HUDEP-2 (cell line): Measurements from ENCODE around the gene OBP2B.
"Not testable (repeated sequence)": the region's sequence is repeated elsewhere in the genome, so short reads cannot be mapped to it uniquely, and the experiment has no call there.

ENCODE experiments used
- DNase-seq, 76 experiments: peaks; one replicate each; lab custom pipeline; 2025; ENCODE audit not compliant: unreplicated experiment in 76 of 76; lab: John Stamatoyannopoulos, UW

The OBP2B gene

GRCh38 chr9:133223159-133223756 lies 14.2 kb upstream of the OBP2B start:
- not testable (repeated sequence) for DNase-seq

GRCh38 chr9:133221994-133222393 lies 12.9 kb upstream of the OBP2B start:
- DNase-seq = not testable (repeated sequence)

DNA sequence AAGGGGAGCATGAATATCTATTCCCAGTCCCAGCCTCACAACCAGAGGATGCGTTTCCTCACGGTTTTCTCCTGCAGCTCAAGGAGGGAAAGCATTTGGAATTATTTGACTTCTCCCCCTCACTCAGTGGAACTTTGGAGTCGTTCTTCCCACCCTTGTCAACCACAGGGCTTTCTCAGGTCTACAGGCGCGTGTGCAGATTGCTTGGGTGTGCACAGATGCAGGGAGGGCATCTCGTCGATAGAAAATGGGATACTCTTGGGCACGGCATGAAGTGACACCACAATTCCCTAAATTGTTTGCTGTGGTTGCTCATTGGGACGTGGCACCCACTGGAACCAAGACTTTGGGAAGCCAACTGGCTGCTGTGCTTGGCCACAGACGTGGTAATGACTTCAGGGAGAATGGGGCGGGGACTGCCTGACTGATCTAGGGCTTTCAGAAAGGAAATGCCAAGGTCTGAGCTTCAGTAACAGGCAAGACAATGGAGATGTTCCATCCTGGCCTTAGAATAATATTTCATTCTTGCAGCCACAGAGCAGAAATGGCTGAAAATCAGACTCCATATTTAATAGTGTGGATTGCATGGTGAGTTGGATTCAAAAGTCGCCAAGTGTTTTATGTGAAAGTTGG lies 12.2 kb upstream of the OBP2B start:
- DNase-seq = no peak

- not testable (repeated sequence) for DNase-seq
Measured at GRCh38 chr9:133218049-133218975, 9.3 kb upstream of the OBP2B start.

- DNase-seq = not testable (repeated sequence)
Measured at GRCh38 chr9:133217333-133217988, 8.4 kb upstream of the OBP2B start.

- DNase-seq = not testable (repeated sequence)
Measured at GRCh38 chr9:133214276-133214675, 5.2 kb upstream of the OBP2B start.

GRCh38 chr9:133210609-133211008 lies 1.6 kb upstream of the OBP2B start:
- no peak for DNase-seq

GRCh38 chr9:133210202-133210532 lies 1.1 kb upstream of the OBP2B start:
- DNase-seq = no peak

DNA sequence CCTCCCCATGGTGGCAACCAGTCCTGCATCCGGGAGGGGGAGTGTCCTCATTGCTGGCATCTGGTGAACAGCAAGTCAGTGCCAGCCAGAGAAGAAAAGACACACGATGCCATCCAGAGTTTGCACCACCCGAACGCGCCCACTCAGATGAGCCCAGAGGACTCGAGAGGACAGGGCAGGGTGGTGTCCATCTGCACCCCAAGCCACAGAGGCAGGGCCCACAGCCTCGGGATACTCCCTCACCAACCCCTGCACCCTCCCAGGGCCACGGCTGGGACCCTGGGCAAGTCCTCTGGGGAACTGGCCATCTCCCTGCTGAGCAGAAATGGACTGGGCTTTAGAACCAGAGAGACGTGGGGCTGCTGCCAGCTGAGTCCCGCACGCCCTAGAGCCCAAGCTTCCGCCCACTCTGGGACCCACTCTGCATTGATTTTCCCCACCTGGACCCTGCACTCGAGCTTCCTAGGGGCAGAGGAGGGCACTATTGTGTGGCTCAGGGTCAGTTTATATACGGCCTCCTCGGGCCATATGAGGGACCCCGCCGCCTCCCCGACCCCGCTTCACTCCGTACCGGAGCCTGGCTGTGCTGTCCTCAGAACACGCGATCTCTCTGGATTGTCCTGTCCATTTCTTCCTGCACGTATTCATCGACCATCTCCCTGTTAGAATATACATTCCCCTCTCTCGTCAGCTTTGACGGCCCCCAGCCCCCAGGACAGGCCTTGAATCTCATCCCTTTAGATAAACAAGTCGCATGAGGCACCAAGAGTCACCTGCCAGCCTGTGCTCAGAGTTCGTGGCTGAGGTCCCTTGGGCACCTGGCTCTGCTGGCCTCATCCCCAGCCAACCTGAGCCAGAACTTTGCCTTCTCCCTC lies 514 bp upstream of the OBP2B start:
- not testable (repeated sequence) for DNase-seq

DNA sequence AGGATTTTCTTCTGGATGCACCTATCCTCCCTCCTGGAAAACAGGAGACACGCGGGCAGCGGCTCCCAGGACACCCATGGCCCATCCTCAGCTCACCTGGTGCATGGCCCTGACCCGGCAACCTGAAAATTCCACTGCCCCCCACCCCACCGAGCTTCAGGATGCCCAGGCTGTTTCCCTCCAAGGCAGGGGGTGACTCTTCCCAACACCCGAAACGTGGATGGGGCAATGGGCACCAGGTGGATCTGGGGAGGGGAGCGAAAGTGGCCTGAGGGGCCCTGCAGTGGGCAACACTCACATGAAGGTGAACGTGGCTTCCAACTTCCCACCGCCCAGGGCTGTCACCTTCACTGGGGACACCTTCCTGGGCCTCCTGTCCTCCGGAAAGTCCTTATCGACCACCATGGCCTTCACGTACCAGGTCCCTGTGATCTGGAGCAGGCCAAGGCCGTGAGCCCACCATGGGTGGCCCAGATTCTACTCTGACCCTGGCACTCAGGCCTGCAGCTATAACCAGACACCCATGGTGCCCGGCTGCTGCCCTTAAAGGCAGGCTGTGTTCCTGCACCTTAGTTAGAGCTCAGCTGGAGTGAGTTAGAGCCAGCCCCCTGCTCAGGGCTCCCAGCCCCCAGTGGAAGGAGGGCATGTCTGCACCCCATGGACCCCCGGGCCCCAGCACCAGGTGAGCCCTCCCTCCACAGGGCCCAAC lies 725 bp downstream of the OBP2B start:
- DNase-seq = not testable (repeated sequence)

DNA sequence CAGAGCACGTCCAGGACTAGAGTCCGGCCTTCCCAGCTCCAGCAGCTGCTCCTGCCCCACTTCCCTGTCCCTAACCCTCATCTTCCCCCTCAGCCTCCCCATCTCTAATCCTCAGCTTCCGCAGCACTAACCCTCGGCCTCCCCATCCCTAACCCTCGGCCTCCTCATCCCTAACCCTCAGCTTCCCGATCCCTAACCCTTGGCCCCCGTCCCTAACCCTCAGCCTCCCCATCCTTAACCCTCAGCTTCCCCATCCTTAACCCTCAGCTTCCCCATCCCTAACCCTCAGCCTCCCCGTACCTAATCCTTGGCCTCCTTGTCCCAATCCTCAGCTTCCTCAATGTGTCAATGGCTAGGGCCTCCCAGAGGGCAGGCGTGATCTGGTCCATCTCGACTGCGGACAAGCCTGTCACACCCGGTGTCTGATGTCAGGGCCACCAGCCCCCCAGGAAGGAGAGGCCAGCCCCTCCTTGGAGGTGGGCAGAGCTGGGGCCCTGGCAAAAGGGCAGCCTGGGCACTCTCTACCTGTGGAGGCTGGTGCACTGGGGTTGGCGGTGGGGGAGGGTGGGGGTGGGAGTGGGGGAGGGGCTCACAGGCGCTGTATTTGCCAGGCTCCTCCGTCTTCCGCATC lies 1.4 kb downstream of the OBP2B start:
- no peak for DNase-seq

GRCh38 chr9:133207021-133207531 lies 2.0 kb downstream of the OBP2B start:
- DNase-seq = no peak

- no peak for DNase-seq
Measured at GRCh38 chr9:133205996-133206931, 2.8 kb downstream of the OBP2B start.

DNA sequence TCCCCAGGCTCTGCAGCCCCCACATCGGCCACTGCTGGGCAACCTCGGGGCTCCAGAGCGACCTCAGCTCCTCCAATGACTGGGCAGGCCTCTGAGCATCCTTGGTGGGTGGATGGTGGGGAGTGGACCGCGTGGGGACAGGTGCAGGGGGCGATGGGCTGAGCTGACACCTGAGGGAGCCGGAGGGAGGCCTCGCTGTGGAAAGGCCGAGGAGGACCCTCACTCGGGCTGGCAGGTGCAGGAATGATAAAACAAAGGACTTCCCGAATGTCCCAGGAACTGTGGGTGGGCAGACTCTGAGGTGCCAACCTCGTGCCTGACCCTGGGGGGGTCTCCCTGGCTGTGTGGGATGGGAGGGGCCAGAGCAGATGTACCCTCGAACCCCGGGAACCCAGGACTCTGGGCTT lies 3.6 kb downstream of the OBP2B start:
- not testable (repeated sequence) for DNase-seq

- DNase-seq = no peak
Measured at GRCh38 chr9:133204993-133205336, 4.1 kb downstream of the OBP2B start.

DNA sequence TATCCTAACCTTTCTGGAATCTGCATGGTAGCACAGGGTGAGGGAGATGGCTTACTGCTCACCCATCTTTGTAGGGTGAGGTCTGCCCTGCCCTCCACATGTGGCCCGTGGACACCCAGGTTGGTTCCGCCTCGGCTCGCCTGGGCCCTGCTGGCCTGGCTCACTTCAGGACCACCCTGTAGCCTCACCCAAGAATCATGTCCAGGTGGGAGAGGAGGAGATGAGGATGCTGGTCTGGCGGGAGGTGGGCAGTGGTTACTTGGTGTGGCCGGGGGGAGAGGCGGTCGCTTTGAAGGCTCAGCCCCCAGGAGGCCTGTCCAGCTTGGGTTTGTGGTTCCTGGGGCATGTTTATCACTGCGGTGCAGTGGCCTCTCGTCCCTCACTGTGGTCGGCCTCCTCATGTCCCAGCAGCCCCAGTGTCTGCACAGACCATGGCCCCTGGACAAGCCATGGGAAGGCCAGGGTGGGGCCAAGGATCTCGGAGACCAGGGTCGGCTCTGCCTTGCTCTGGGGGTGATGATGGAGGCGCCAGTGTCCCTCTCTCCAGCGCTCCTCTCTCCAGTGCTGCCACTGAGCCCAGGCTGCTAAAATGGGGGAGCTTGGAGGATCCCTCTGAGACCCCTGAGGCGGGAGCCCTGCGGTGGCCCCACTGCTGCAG lies 4.6 kb downstream of the OBP2B start:
- DNase-seq = no peak

GRCh38 chr9:133203506-133204075 lies 5.5 kb downstream of the OBP2B start:
- DNase-seq = no peak
